Ovary (tissue), 9 donors: ENCODE measurements around the gene KLRC4. TPM values are rescaled to one million over a fixed set of nuclear protein-coding genes. Genes with fewer than 3 reads are reported as not detected.
"Not testable (repeated sequence)": the region's sequence is repeated elsewhere in the genome, so short reads cannot be mapped to it uniquely, and the experiment has no call there.

Source experiments
- DNase-seq, 5 donors: peaks; one replicate each; pipeline ENCODE4 v3.0.0-alpha.2; 2019 to 2020
- H3K27ac ChIP-seq, 2 donors: fragments of 200-600 bp; one replicate each; pipeline versions ENCODE4 v1.5.1 to v1.8.0; 2019 to 2022
- H3K27me3 ChIP-seq: fragments of 200-600 bp; one replicate; pipeline ENCODE4 v1.8.0; 2022
- H3K36me3 ChIP-seq: fragments of 200-600 bp; sonication (generic); one replicate; pipeline ENCODE4 v1.5.1; 2019
- H3K4me1 ChIP-seq: one replicate; pipeline ENCODE4 v1.8.1; 2013; ENCODE audit warnings: mild to moderate bottlenecking, moderate library complexity; ENCODE audit not compliant: insufficient read depth
- H3K4me3 ChIP-seq: fragments of 200-600 bp; sonication (generic); one replicate; pipeline ENCODE4 v1.5.1; 2017
- H3K9me3 ChIP-seq, 2 donors: fragments of 200-600 bp in 1 of 2; sonication (generic) in 1 of 2; one replicate each; pipeline versions ENCODE4 v1.5.1 to v1.8.1; 2013 to 2019; ENCODE audit warnings: mild to moderate bottlenecking in 1 of 2, moderate library complexity in 1 of 2
- EP300 ChIP-seq: sonication (generic); formaldehyde crosslinking; IDR thresholded peaks from one replicate; pipeline ENCODE4 v1.6.1; 2017; ENCODE audit warnings: antibody characterized with exemption
- POLR2A ChIP-seq: fragments of 450-650 bp; IDR thresholded peaks from one replicate; pipeline ENCODE4 v1.6.1; 2017; ENCODE audit warnings: antibody characterized with exemption, mild to moderate bottlenecking, moderate library complexity
- WGBS, 3 donors: extraction: QIAGEN DNeasy Blood & Tissue Kit in 1 of 3; methylation state at CpG; one replicate each; pipeline versions ENCODE4 v1.1.5 to v1.1.7; 2013 to 2017; 5-methylcytosine and 5-hydroxymethylcytosine counted together
- intact Hi-C, 4 donors: fragments of 100-400 bp; cut with DNase I; formaldehyde crosslinking; loops; one replicate each; pipeline versions ENCODE4 v1.11.0 to v1.15.1; 2022 to 2023
- polyA plus RNA-seq, 2 donors: library from polyadenylated mRNA; stranded (reverse); fragments of 200-250 nt in 1 of 2; fragments of 350-450 nt in 1 of 2; fragmentation: Illumina TruSeq in 1 of 2; extraction: RNeasy Lipid Tissue Mini Kit (QIAGEN cat#74804) in 1 of 2; gene quantifications; one replicate each; pipeline ENCODE4 v1.2.3, GENCODE V29; 2013 to 2014
- total RNA-seq, 7 donors: library from RNA; depleted of rRNA in 2 of 7; stranded (reverse); fragments of >200 nt in 2 of 7; fragmentation: NEBNext Ultra II Directional in 3 of 7; extraction: Animal tissue kit (Norgen Biotek cat#: 25700) in 3 of 7; gene quantifications; one replicate each; pipeline versions ENCODE4 v1.1.0 to v1.2.4, GENCODE V29; 2016 to 2023
- TF ChIP-seq, protein P1 (sequence below), 3 donors: fragments of 450-650 bp in 2 of 3; fragments of 200-600 bp in 1 of 3; IDR thresholded peaks; one replicate each; pipeline versions ENCODE4 v1.5.1 to v1.8.0; 2016 to 2022; ENCODE audit warnings: antibody characterized with exemption in 3 of 3, mild to moderate bottlenecking in 1 of 3
- donor health status: DM: no; HTN: no; CAD: no; lungs with moderate emphysema.
- donor health status: DM: no; HTN: no; CAD: no.
- donor health status: Bipolar disorder and iron deficiency.
- donor health status: DM: yes; HTN: yes; CAD: no.
- donor health status: DM: no; HTN: no; CAD: no.
- donor health status: DM: yes; HTN: yes; CAD: no.

Gene KLRC4
- total and polyA plus RNA-seq, 9 donors, result 0.30 to 0.60 TPM; not detected in 7

DNA sequence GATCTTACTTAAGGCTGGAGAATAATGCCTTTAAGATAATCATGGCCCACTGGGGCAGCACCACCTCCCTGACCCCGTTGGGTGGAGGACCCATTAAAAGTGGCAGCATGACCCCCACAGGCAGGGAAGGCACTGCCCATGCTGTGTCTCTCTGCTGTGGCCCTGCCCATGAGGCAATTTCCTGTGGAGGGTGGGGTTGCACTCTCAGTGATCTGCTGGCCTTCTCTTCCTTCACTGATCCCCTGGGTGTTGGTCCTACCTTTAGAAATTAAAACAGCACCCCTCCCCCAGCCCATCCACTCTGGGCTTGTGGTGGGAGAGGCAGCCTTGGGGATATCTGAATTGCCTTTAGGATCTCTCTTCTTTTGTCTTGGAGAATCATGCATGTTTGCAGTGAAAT is 37.0 kb downstream of the KLRC4 start:
- intact Hi-C loops, result no loop called here
- DNase-seq, result no peak
- no peaks in the 10 kb centered on the region for H3K27me3 ChIP-seq
- no peak overlapping the region for H3K27ac ChIP-seq
- no peak for TF ChIP-seq EP300
- TF ChIP-seq, protein P1, sequence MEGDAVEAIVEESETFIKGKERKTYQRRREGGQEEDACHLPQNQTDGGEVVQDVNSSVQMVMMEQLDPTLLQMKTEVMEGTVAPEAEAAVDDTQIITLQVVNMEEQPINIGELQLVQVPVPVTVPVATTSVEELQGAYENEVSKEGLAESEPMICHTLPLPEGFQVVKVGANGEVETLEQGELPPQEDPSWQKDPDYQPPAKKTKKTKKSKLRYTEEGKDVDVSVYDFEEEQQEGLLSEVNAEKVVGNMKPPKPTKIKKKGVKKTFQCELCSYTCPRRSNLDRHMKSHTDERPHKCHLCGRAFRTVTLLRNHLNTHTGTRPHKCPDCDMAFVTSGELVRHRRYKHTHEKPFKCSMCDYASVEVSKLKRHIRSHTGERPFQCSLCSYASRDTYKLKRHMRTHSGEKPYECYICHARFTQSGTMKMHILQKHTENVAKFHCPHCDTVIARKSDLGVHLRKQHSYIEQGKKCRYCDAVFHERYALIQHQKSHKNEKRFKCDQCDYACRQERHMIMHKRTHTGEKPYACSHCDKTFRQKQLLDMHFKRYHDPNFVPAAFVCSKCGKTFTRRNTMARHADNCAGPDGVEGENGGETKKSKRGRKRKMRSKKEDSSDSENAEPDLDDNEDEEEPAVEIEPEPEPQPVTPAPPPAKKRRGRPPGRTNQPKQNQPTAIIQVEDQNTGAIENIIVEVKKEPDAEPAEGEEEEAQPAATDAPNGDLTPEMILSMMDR (IDR thresholded peaks at IDR 0.05), result no peak
- no peak for TF ChIP-seq POLR2A
- H3K4me3 ChIP-seq, result no peak overlapping the region
- H3K36me3 ChIP-seq, result no peaks in the 10 kb centered on the region
- 38 to 78% (median 47%) methylated on average over 1 of the region's 1 CpG for WGBS, 3 donors
- no peaks in the 10 kb centered on the region for H3K9me3 ChIP-seq
- peaks cover under 1% of the 10 kb centered on the region for H3K4me1 ChIP-seq

DNA sequence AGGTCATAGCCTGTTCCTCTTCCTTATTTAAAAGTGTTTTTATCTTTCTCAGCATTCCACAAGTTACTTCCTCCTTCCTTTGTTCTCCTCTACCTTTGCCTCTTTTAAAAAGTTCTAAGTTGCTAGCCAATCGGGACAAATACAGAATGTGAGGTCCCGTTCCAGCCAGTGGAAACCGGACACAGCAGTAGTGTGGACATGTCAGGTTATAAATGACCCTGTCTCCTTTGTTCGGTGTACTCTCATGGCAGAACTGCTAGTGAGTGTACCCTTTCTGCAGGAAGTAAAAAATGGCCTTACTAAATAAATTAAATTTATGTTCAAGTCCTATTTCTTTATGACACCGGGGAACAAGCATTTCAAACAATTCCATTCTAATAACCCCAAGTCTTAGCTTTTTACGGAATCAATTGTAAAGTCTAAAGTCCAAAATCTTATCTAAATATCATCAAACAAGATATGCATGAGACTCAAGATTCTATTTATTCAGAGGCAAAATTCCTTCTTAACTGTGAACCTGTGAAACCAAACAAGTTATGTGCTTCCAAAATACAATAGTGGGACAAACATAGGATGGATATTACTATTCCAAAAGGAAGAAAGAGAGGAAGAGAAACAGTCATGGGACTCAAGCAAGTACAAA is 37.5 kb downstream of the KLRC4 start:
- intact Hi-C loops, H3K36me3 ChIP-seq, H3K4me3 ChIP-seq, H3K9me3 ChIP-seq, H3K4me1 ChIP-seq, H3K27ac ChIP-seq, H3K27me3 ChIP-seq, DNase-seq: not testable (repeated sequence)
- WGBS, 3 donors, result 90 to 92% (median 91%) methylated on average over 6 of the region's 6 CpGs

DNA sequence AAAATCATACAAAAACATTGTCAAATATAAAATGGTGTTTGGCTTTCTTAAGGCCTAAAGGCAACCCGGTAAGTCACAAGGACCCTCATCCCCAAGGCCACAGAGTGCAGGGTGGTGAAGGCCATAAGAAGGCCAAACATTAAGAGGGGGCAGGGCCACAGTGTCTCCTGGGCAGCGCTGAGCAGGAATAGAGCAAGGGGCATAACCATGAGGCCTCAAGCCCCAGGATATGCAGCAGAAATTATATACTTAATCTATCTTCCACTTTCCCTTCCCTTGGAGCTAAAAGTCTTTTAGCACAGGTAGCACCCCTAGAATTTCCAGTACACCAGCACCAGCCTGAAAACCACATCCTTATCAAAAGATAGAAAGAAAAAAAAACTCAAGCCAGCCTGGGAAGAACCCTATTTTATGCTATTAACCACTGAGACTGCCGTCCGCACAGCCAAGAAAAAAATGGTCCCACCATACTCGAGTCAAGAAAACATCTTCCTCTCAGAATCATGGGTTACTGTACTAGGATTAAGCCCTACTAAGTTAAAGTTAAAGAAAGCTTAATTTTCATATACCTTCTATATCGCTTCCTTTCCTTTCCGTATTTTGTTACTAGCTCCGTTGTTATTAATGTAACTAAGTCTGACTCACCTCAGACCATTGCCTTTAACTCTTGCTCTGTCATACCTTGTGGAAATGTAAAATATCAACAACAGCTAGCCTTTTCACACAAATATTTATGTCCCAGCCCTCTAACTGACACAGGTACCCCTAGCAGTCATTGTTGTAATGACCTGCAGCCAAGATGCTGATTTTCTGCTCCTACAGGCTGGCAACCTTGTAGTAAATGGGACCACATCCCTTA is 39.8 kb downstream of the KLRC4 start:
- DNase-seq, result no peak
- Histone ChIP-seq H3K4me1 (peaks cover 9% of the 10 kb centered on the region), H3K4me3 (no peak overlapping the region), H3K36me3 (no peaks in the 10 kb centered on the region), H3K9me3 (no peaks in the 10 kb centered on the region), H3K27ac (peak overlapping the region in 1 of 2 donors; percentile 96), H3K27me3 (no peaks in the 10 kb centered on the region)
- TF ChIP-seq EP300 (no peak), POLR2A (no peak)
- TF ChIP-seq, protein P1 (IDR thresholded peaks at IDR 0.05), result no peak
- 81 to 89% (median 84%) methylated on average over 8 of the region's 8 CpGs for WGBS, 3 donors
- intact Hi-C loops, result loop anchor here in 2 of 4 donors (10.0 kb wide), 3 partner anchors 155 to 505 kb away; partner anchors contain the start of genes GABARAPL1 (in 2 of the 2), CLEC2B (in 1 of the 2) and YBX3 (in 1 of the 2)

DNA sequence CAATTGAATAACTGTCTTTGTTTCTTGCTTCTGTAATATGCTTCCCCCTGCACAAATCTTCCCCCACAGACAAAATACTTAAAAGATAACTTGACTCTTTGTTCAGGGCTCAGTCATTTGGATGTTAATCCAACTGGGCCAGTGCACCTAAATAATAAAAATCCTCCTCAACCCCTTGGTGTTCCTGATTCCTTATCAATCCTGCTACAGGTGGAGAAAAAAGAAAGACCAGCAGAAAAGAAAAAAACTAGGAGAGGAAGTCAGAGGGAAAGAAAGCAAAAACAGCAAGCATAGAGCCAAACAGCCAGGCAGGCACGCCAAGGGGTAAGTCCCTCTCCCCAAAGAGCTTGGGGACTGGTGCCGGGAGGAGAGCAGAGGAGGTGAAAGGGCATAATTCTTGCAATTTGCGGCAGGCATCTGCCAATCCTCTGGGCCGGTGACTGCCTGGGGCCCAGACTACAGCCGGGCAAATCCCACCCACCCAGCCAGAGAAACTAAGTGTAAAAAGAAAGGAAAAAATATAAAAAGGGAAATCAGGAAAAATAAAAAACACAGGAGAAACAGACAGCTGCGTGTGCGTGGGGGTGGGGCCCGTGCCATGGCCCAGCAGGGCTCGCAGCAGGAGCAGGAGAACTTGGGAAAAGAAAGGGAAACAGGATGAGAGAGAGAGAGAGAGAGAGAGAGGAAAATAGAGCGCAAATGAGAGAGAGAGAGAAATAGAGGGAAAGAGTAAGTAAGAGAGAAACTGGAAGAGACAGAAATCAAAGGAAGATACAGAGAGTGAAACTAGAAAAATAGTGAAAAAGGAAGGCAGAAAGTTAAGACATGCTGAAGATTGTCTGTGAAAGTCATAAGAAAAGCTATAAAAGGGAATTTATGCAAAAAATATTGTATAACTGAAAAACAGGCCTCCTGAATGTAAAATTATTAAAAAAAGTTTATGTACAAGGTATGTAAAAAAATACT is 41.1 kb downstream of the KLRC4 start:
- H3K9me3 ChIP-seq, result no peaks in the 10 kb centered on the region
- peak overlapping the region; percentile 70 to 96 for H3K27ac ChIP-seq
- peak in 3 of 5 donors; percentile 51 to 64 (median 53) for DNase-seq
- H3K4me1 ChIP-seq, result peaks cover 9% of the 10 kb centered on the region
- intact Hi-C loops, result loop anchor here in 2 of 4 donors (10.0 kb wide), 3 partner anchors 154 to 504 kb away; partner anchors contain the start of genes GABARAPL1 (in 2 of the 2), CLEC2B (in 1 of the 2) and YBX3 (in 1 of the 2)
- no peaks in the 10 kb centered on the region for H3K27me3 ChIP-seq
- no peaks in the 10 kb centered on the region for H3K36me3 ChIP-seq
- H3K4me3 ChIP-seq, result no peak overlapping the region
- 8 to 20% (median 13%) methylated on average over 10 of the region's 10 CpGs for WGBS, 3 donors
- TF ChIP-seq POLR2A (no peak), EP300 (no peak)
- TF ChIP-seq, protein P1 (IDR thresholded peaks at IDR 0.05), result no peak

DNA sequence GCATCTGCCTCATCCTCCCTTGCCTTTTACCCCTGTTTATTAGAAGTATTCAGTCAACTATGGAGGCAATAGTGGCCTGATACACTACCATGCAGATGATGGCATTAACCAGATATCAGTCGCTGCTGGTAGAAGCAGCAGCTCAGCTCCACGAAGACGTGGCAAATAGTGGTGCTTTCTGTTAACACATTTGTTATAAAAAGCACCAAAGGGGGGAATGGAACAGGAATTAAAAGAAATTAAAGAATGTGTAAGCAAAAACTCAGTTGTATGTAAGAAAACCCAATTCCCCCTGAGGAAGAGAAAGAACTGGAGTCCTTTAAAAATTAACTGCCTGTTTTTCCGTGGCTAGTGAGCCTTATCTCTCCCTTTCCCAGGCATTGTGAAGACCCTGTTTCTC is 41.8 kb downstream of the KLRC4 start:
- not testable (repeated sequence) for H3K9me3 ChIP-seq, H3K4me1 ChIP-seq, H3K27me3 ChIP-seq, DNase-seq, H3K36me3 ChIP-seq, H3K4me3 ChIP-seq
- intact Hi-C loops, result loop anchor here in 3 of 4 donors (2.0 to 10.0 kb wide), 4 partner anchors 153 to 503 kb away; partner anchors contain the start of genes GABARAPL1 (in 2 of the 3), CLEC2B (in 1 of the 3) and YBX3 (in 1 of the 3)
- WGBS, 3 donors, result 39 to 52% (median 51%) methylated on average over 4 of the region's 4 CpGs
- H3K27ac ChIP-seq, result peak overlapping the region in 1 of 2 donors; percentile 96
